Endothelial cell of umbilical vein (primary cell): ENCODE data around the gene FARP1.

Experiments
- EZH2 ChIP-seq: IDR thresholded peaks from 2 replicates; pipeline ENCODE4 v1.6.1; 2012; ENCODE audit warnings: borderline replicate concordance, low read depth, mild to moderate bottlenecking, moderate library complexity, low read length, inconsistent platforms; ENCODE audit not compliant: severe bottlenecking
- FOS ChIP-seq: IDR thresholded peaks from 2 replicates; pipeline ENCODE4 v1.6.1; 2011; ENCODE audit warnings: mild to moderate bottlenecking, low read length, moderate library complexity, borderline replicate concordance; ENCODE audit not compliant: insufficient read depth
- GATA2 ChIP-seq: IDR thresholded peaks from 2 replicates; pipeline ENCODE4 v1.7.0; 2011; ENCODE audit warnings: low read depth, mild to moderate bottlenecking, moderate library complexity, mixed read lengths, low read length; ENCODE audit not compliant: insufficient read length, insufficient read depth
- JUN ChIP-seq: IDR thresholded peaks from 2 replicates; pipeline ENCODE4 v1.6.1; 2011; ENCODE audit warnings: borderline replicate concordance, low read depth; ENCODE audit not compliant: insufficient read length, insufficient read depth
- MYC ChIP-seq: IDR thresholded peaks from one replicate; pipeline ENCODE4 v1.6.1; 2011; ENCODE audit warnings: mild to moderate bottlenecking, low read depth, low read length
- POLR2A ChIP-seq: IDR thresholded peaks from 2 replicates; pipeline ENCODE4 v1.6.1; 2012; ENCODE audit warnings: low read depth, mild to moderate bottlenecking, control low read depth, low read length
- POLR2AphosphoS5 ChIP-seq: IDR thresholded peaks from 2 replicates; pipeline ENCODE4 v1.6.1; 2012; ENCODE audit warnings: low read depth, mild to moderate bottlenecking, control low read depth, low read length, moderate library complexity; ENCODE audit not compliant: insufficient read depth
- TF ChIP-seq, protein P1 (sequence below), 2 donors: IDR thresholded peaks; 1 replicate in 1 of 2; 2 replicates in 1 of 2; pipeline ENCODE4 v1.5.1; 2011; ENCODE audit warnings: low read length in 2 of 2, mild to moderate bottlenecking in 2 of 2, moderate library complexity in 2 of 2, control low read depth in 1 of 2, inconsistent platforms in 1 of 2, low read depth in 1 of 2; ENCODE audit not compliant: insufficient read depth in 1 of 2; ENCODE audit errors: extremely low read depth in 1 of 2
- TF ChIP-seq, protein P2 (sequence below): IDR thresholded peaks from 2 replicates; pipeline ENCODE4 v1.6.1; 2011; ENCODE audit not compliant: insufficient read depth, insufficient read length

DNA sequence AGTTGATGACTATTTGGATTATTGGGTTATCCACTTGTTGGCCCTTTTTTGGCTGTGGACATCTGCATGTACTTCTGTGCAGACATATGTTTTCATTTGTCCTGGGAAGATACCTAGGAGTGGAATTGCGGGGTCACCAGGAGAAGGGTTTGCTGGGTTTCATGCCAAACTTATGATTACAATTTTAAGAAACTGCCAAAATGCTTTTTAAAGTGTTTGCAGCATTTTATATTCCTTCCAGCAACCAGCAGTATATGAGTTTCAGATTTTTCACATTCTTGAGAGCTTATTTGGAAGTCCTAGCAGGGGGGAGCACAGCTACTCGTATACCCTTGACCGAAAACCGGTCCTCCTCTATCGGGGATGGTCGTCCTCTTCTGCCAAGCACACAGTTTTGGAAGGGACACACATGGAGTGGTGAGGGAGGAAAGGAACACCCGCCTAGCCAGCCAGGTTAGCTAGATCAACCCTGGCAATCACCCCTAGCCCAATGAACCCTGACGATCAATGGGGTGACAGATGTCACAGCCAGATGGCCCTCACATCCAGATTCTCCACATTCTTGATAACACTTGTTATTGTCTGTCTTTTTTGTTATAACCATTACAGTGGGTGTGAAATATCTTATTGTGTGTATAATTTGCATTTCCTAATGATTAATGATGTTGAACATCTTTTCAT is 60.9 kb downstream of the FARP1 start:
- TF ChIP-seq, protein P1, sequence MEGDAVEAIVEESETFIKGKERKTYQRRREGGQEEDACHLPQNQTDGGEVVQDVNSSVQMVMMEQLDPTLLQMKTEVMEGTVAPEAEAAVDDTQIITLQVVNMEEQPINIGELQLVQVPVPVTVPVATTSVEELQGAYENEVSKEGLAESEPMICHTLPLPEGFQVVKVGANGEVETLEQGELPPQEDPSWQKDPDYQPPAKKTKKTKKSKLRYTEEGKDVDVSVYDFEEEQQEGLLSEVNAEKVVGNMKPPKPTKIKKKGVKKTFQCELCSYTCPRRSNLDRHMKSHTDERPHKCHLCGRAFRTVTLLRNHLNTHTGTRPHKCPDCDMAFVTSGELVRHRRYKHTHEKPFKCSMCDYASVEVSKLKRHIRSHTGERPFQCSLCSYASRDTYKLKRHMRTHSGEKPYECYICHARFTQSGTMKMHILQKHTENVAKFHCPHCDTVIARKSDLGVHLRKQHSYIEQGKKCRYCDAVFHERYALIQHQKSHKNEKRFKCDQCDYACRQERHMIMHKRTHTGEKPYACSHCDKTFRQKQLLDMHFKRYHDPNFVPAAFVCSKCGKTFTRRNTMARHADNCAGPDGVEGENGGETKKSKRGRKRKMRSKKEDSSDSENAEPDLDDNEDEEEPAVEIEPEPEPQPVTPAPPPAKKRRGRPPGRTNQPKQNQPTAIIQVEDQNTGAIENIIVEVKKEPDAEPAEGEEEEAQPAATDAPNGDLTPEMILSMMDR (IDR thresholded peaks at IDR 0.05; ENCODE audit: extremely low read depth in 1 of 2, insufficient read depth in 1 of 2, low read depth in 1 of 2, low read length in 2 of 2) = no peak
- TF ChIP-seq MYC = no peak
- no peak for TF ChIP-seq POLR2A
- TF ChIP-seq, protein P2, sequence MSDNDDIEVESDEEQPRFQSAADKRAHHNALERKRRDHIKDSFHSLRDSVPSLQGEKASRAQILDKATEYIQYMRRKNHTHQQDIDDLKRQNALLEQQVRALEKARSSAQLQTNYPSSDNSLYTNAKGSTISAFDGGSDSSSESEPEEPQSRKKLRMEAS = no peak
- no peak for TF ChIP-seq POLR2AphosphoS5
- no peak for TF ChIP-seq JUN
- TF ChIP-seq EZH2 = no peak
- TF ChIP-seq GATA2 = no peak
- TF ChIP-seq FOS = no peak
